Spleen (tissue), 11 donors: ENCODE measurements around the gene HPS5. TPM values are rescaled to one million over a fixed set of nuclear protein-coding genes. Genes with fewer than 3 reads are reported as not detected.

ENCODE experiments used
- DNase-seq: peaks from one replicate; pipeline ENCODE4 v3.0.0-alpha.2; 2020
- H3K27ac ChIP-seq, 8 donors: fragments of 200-600 bp; sonication (generic) in 7 of 8; 1 replicate in 4 of 8; 2 replicates in 4 of 8; pipeline versions ENCODE4 v1.5.0 to v1.8.0; 2016 to 2021; ENCODE audit warnings: inconsistent platforms in 4 of 8, mild to moderate bottlenecking in 4 of 8, moderate library complexity in 1 of 8
- H3K27me3 ChIP-seq, 7 donors: fragments of 200-600 bp; sonication (generic) in 6 of 7; replicated peaks in 1 of 7; 1 replicate in 4 of 7; 2 replicates in 3 of 7; pipeline versions ENCODE4 v1.5.0 to v1.8.0; 2016 to 2021; ENCODE audit warnings: inconsistent platforms in 3 of 7, mild to moderate bottlenecking in 1 of 7
- H3K36me3 ChIP-seq, 6 donors: fragments of 200-600 bp; sonication (generic) in 5 of 6; 1 replicate in 4 of 6; 2 replicates in 2 of 6; pipeline versions ENCODE4 v1.5.0 to v1.8.0; 2016 to 2021; ENCODE audit warnings: inconsistent platforms in 2 of 6
- H3K4me1 ChIP-seq, 6 donors: fragments of 200-600 bp; sonication (generic) in 5 of 6; 1 replicate in 3 of 6; 2 replicates in 3 of 6; pipeline versions ENCODE4 v1.5.0 to v1.8.0; 2016 to 2021; ENCODE audit warnings: inconsistent platforms in 3 of 6
- H3K4me3 ChIP-seq, 8 donors: fragments of 200-600 bp; sonication (generic) in 7 of 8; 1 replicate in 4 of 8; 2 replicates in 4 of 8; pipeline versions ENCODE4 v1.5.0 to v1.8.0; 2016 to 2021; ENCODE audit warnings: inconsistent platforms in 4 of 8, mild to moderate bottlenecking in 4 of 8, moderate library complexity in 2 of 8
- H3K9me3 ChIP-seq, 8 donors: fragments of 200-600 bp; sonication (generic) in 7 of 8; 1 replicate in 4 of 8; 2 replicates in 4 of 8; pipeline versions ENCODE4 v1.5.0 to v1.8.0; 2016 to 2021; ENCODE audit warnings: inconsistent platforms in 4 of 8
- POLR2A ChIP-seq, 3 donors: fragments of 450-650 bp; IDR thresholded peaks; one replicate each; pipeline ENCODE4 v1.5.1; 2017; ENCODE audit warnings: antibody characterized with exemption in 3 of 3, mild to moderate bottlenecking in 1 of 3
- POLR2AphosphoS5 ChIP-seq, 3 donors: sonication (generic); formaldehyde crosslinking; IDR thresholded peaks; one replicate each; pipeline ENCODE4 v1.5.1; 2017; ENCODE audit warnings: antibody characterized with exemption in 3 of 3
- WGBS, 5 donors: extraction: QIAGEN DNeasy Blood & Tissue Kit in 3 of 5; methylation state at CpG; one replicate each; pipeline versions ENCODE4 v1.1.5 to v1.1.7; 2013 to 2018; 5-methylcytosine and 5-hydroxymethylcytosine counted together
- intact Hi-C: fragments of 100-400 bp; cut with DNase I; formaldehyde crosslinking; loops from one replicate; pipeline ENCODE4 v1.15.0; 2023; ENCODE audit warnings: low total_unique reads
- polyA plus RNA-seq, 3 donors: library from polyadenylated mRNA; stranded (reverse); fragments of 200-250 nt; gene quantifications; one replicate each; pipeline ENCODE4 v1.2.1, GENCODE V29; 2013
- total RNA-seq, 7 donors: library from RNA; depleted of rRNA in 3 of 7; stranded (reverse); fragments of >200 nt in 3 of 7; fragmentation: NEBNext Ultra II Directional in 4 of 7; extraction: Animal tissue kit (Norgen Biotek cat#: 25700) in 4 of 7; gene quantifications; one replicate each; pipeline versions ENCODE4 v1.1.0 to v1.2.1, GENCODE V29; 2016 to 2021
- TF ChIP-seq, protein P1 (sequence below), 11 experiments: fragments of 200-600 bp in 7 of 11; fragments of 450-650 bp in 4 of 11; sonication (generic) in 4 of 11; IDR thresholded peaks in 8 of 11; conservative IDR thresholded peaks in 3 of 11; 1 replicate in 7 of 11; 2 replicates in 4 of 11; pipeline versions ENCODE4 v1.4.0 to v1.8.0; 2016 to 2021; ENCODE audit warnings: antibody characterized with exemption in 11 of 11, inconsistent platforms in 4 of 11, mild to moderate bottlenecking in 1 of 11
- donor health status: healthy with polysubstance abuse.
- donor health status: DM: no; HTN: no; CAD: no; lungs with moderate emphysema.
- donor health status: DM: no; HTN: no; CAD: no.
- donor health status: Bipolar disorder and iron deficiency.
- donor health status: healthy.
- donor health status: DM: no; HTN: no; CAD: no.
- donor health status: DM: yes; HTN: yes; CAD: no.

The HPS5 gene
- total and polyA plus RNA-seq, 10 donors: 10.3 to 35.7 (median 27.7) TPM

DNA sequence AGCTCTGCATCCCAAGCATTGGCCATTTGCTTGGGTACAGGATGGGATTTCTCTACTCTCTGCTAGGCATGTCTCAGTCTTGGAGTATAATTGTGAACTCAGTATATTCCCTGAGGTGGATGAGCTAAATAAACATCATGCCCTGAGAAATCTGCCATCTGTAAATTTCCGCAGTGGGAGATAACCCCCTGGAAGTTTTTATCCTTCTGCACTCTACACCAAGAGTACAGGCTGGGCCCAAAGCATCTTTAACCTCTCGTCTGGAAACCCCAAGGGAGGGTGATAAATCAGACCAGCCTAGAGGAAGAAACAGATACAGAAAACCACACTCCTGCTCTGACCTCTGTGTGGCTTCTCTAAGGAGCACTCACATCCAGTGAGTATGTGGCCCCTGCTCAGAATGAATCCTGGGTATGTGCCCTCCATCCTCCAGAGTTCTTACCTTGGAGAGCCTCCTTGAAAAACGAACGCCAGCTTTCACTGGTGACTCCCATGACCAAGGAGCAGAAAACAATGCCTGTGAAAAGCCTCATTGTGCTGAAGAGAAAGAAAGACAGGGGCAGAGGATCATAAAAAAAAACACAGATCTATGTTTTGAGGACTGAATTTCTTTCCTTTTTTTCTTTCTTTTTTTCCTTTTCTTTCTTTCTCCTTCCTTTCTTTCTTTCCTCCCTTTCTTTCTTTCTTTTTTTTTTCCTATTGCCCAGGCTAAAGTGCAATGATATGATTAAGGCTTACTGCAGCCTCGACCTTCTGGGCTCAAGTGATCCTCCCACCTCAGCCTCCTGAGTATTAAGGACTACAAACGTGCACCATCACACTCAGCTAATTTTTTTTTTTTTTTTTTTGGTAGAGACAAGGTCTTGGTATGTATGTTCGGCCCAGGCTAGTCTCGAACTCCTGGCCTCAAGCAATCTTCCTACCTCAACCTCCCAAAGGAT, 86.3 kb downstream of the HPS5 start:
- Histone ChIP-seq H3K36me3 (no peaks in the 10 kb centered on the region), H3K4me1 (no peaks in the 10 kb centered on the region), H3K9me3 (no peaks in the 10 kb centered on the region), H3K27ac (no peak overlapping the region), H3K4me3 (no peak overlapping the region), H3K27me3 (peaks cover 0 to 13% (median 0%) of the 10 kb centered on the region in 7 donors)
- TF ChIP-seq, protein P1, sequence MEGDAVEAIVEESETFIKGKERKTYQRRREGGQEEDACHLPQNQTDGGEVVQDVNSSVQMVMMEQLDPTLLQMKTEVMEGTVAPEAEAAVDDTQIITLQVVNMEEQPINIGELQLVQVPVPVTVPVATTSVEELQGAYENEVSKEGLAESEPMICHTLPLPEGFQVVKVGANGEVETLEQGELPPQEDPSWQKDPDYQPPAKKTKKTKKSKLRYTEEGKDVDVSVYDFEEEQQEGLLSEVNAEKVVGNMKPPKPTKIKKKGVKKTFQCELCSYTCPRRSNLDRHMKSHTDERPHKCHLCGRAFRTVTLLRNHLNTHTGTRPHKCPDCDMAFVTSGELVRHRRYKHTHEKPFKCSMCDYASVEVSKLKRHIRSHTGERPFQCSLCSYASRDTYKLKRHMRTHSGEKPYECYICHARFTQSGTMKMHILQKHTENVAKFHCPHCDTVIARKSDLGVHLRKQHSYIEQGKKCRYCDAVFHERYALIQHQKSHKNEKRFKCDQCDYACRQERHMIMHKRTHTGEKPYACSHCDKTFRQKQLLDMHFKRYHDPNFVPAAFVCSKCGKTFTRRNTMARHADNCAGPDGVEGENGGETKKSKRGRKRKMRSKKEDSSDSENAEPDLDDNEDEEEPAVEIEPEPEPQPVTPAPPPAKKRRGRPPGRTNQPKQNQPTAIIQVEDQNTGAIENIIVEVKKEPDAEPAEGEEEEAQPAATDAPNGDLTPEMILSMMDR (IDR thresholded peaks at IDR 0.05 in 8 of 11, conservative IDR thresholded peaks at IDR 0.05 in 3 of 11): no peak
- TF ChIP-seq POLR2A (IDR thresholded peaks at IDR 0.05) (no peak), POLR2AphosphoS5 (IDR thresholded peaks at IDR 0.05) (no peak)
- DNase-seq: no peak
- intact Hi-C loops: no loop called here
- 62 to 72% (median 63%) methylated on average over 8 of the region's 8 CpGs for WGBS, 5 donors

DNA sequence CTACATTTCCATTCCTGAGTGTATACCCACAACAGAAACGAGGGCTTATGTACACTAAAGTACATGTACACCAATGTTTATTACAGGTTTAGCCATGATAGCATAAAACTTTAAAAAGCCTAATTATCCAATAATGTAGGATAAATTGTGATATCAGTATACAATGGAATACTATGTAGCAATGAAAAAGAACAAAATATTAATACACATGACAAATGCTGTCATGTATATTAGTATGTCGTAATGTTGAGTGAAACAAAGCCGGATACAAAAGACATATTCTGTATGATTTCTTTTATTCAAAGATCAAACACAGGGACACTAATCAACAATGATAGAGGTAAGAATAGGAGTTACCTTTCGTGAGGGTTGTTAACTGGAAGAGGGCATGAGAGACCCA, 88.0 kb downstream of the HPS5 start:
- Histone ChIP-seq H3K36me3 (no peaks in the 10 kb centered on the region), H3K4me3 (no peak overlapping the region), H3K9me3 (no peaks in the 10 kb centered on the region), H3K27ac (no peak overlapping the region), H3K4me1 (peaks cover 0 to 4% (median 0%) of the 10 kb centered on the region in 6 donors), H3K27me3 (peaks cover 0 to 6% (median 0%) of the 10 kb centered on the region in 7 donors)
- WGBS, 5 donors: 87 to 94% (median 88%) methylated on average over 4 of the region's 4 CpGs
- intact Hi-C loops: no loop called here
- DNase-seq: no peak
- TF ChIP-seq, protein P1 (IDR thresholded peaks at IDR 0.05 in 8 of 11, conservative IDR thresholded peaks at IDR 0.05 in 3 of 11): no peak
- no peak for TF ChIP-seq POLR2A (IDR thresholded peaks at IDR 0.05)
- no peak for TF ChIP-seq POLR2AphosphoS5 (IDR thresholded peaks at IDR 0.05)

- peaks cover 0 to 5% (median 0%) of the 10 kb centered on the region in 6 donors for H3K4me1 ChIP-seq
- H3K27ac ChIP-seq: no peak overlapping the region
- no peaks in the 10 kb centered on the region for H3K36me3 ChIP-seq
- intact Hi-C loops: no loop called here
- no peaks in the 10 kb centered on the region for H3K9me3 ChIP-seq
- DNase-seq: no peak
- 71 to 96% (median 80%) methylated on average over 2 of the region's 2 CpGs for WGBS, 5 donors
- H3K27me3 ChIP-seq: no peaks in the 10 kb centered on the region
- no peak overlapping the region for H3K4me3 ChIP-seq
- TF ChIP-seq, protein P1 (IDR thresholded peaks at IDR 0.05 in 8 of 11, conservative IDR thresholded peaks at IDR 0.05 in 3 of 11): no peak
- TF ChIP-seq POLR2AphosphoS5 (IDR thresholded peaks at IDR 0.05) (no peak), POLR2A (IDR thresholded peaks at IDR 0.05) (no peak)
Observed at GRCh38 chr11:18230859-18231258, 91.1 kb downstream of the HPS5 start.

DNA sequence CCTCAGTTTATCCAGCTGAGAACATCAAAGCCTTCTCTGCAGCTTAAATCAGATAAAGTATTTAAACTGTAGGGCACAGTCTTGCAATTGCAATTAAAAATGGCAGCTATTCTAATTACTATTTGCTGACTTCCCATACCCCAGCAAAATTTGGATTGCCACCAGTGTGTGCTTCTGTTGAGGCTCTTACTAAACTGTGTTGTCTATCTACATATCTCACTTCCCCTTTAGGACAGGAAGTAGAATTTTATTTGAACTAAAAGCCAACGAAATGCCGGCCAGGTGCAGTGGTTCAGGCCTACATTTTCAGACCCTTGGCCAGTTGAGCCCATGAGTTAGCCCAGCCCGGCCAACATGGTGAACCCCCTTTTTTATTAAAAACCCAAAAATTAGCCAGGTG, 92.4 kb downstream of the HPS5 start:
- TF ChIP-seq, protein P1 (IDR thresholded peaks at IDR 0.05 in 8 of 11, conservative IDR thresholded peaks at IDR 0.05 in 3 of 11): no peak
- TF ChIP-seq POLR2AphosphoS5 (IDR thresholded peaks at IDR 0.05): no peak
- no peak for TF ChIP-seq POLR2A (IDR thresholded peaks at IDR 0.05)
- Histone ChIP-seq H3K9me3 (no peaks in the 10 kb centered on the region), H3K27ac (peak overlapping the region in 3 of 8 donors; percentile 58 to 68 (median 59)), H3K4me3 (no peak overlapping the region), H3K36me3 (no peaks in the 10 kb centered on the region), H3K4me1 (peaks cover 0 to 5% (median 0%) of the 10 kb centered on the region in 6 donors), H3K27me3 (no peaks in the 10 kb centered on the region)
- intact Hi-C loops: no loop called here
- DNase-seq: no peak
- 30 to 49% (median 44%) methylated on average over 3 of the region's 3 CpGs for WGBS, 5 donors
